Hematopoietic multipotent progenitor cell treated with erythropoietin and hydrocortisone succinate and interleukin-3 and kit ligand, for 17 days (in vitro differentiated cells): Measurements from ENCODE around the gene KRTAP5-6.

ENCODE experiments used
- DNase-seq: peaks from one replicate; pipeline ENCODE4 v3.0.0-alpha.2; 2015; ENCODE audit warnings: low spot score

KRTAP5-6 gene

DNA sequence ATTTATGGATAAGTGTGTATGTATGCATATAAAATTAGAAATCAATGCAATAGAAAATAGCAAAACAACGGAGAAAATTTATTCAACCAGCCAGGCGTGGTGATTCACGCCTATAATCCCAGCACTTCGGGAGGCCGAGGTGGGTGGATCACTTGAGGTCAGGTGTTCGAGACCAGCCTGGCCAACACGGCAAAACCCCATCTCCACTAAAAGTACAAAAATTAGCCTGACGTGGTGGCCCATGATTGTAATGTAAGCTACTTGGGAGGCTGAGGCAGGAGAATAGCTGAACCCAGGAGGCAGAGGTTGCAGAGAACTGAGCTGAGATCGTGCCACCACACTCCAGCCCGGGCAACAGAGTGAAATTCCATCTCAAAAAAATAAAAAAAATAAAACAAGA is 5.5 kb downstream of the KRTAP5-6 start:
- DNase-seq = no peak

DNA sequence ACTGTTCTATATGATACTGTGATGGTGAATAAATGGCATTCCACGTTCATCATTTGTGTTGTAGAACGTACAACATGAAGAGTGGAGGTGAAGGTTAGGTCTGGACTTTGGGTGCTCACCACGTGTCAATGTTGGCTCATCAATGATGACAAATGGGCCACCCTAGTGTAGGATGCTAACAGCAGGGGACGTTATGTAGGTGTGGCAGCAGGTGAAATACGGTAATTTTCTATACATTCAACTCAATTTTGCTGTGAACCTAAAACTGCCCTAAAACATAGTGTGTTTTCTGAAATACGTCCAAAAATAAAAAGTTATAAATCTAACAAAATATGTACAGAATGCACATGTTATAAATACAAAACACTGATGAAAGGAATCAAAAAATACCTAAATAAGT is 6.2 kb downstream of the KRTAP5-6 start:
- no peak for DNase-seq

DNA sequence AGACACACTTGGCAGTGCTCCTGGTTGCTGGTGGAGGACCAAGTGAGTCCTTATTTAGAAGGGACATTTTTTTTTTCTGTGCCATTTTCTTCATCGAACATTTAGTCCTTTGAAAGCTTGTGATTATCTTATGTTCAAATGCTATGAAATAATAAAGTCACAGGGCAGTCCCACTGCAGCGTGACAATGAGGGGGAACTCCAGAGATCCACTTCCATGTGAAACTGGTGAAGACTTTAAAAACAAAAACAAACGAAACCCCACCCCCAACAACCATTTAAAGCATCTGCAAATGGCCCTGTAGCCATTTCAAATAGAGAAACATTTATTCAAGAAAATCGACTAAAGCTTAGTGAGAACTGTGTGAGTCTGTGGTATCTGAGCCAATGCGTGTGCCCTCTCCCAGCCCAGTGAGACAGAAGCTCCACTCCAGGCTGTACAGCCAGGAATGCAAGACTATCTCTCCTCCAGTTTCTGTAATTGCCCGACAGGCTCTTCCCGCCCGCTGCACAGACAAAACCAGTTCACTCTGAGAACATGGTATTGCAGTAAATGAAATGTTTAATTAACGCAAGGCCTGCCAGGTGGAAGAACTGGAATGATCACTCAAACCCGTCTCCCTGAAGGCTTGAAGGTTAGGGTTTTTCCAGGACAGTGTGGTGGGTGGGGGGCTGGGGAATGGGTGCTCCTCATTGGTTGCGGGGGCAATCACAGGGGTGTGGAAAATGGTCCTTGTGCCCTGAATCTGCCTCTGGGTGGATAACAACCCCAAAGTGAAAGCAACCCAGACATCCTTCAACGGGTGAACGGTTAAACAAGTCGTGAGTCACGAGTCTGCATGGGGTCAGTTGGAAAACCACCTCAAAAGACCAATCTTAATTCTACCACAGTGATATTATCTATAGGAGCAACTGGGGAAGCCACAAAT is 8.4 kb downstream of the KRTAP5-6 start:
- no peak for DNase-seq

DNA sequence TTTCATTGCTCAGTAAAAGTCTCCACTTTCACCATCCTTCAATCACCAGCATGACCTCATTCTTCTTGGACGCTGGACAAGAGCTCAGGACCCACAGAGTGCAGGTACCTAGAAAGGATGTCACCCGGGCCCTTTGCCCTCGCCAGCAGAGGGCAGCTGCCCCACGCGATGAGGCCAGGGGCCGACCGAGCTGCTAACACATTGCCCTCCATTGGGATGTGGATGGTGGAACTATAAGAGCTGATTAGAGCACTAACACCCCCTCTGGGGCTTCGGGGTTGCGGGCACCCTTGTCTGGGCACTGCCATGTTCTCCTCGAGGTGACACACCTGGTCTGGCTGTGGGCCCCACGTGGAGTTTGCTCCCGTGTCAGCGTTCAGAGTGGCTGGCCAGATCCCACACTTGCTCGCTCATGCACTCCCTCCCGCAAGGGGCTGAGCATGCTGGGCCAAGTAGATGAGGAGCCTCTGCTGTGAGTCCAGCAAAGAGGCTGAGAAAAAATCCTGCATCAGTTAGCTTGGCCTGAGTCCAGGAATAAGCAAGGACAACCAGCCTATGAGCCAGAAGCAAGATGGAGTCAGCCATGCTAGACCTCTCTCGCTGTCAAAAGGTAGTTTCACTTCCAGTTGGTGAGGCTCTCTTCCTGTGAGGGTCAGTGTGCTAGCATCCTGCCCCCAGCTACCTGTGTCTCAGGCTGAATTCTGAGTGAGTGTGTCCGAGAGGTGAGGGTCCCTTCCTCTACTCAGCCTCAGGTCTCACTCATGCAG is 9.8 kb downstream of the KRTAP5-6 start:
- peak; percentile 37 for DNase-seq

DNA sequence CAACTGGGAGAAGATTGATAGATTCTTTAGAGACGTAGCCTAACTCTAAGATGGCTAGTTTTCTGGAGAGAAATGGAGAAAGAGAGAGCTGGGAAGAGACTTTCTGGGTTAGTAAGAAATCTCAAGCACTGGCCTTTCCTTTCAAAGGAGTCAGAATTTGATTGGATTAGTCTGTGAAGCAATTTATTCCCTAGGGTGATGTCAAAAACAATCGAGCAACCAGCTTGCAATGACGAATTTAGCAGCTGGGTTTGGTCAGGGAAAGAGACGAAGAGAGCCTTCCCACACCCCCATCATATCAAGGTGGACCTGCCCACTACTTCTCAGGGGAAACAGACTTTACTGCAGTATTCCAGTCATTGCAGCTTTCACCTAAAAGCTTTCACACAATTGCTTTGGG is 10.8 kb downstream of the KRTAP5-6 start:
- DNase-seq = no peak

DNA sequence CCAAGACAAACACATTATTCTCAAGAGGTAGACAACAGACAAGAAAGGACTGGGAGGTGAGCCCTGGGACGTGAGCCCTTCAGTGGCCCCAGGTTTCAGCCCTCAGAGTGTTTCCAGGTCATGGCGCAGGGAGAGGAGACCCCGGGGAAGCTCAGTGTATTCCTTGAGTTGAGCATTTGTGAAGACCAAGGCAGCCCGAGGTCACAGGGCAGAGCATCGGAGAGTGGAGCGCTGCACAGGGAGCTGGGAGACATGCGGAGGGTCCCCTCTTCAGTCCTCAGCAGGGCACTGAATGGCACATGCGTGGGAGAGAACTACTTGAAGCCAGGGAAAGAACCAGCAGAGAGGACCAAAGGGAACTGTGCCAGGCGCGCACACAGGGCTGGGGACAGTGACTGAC is 11.7 kb downstream of the KRTAP5-6 start:
- DNase-seq = no peak

DNA sequence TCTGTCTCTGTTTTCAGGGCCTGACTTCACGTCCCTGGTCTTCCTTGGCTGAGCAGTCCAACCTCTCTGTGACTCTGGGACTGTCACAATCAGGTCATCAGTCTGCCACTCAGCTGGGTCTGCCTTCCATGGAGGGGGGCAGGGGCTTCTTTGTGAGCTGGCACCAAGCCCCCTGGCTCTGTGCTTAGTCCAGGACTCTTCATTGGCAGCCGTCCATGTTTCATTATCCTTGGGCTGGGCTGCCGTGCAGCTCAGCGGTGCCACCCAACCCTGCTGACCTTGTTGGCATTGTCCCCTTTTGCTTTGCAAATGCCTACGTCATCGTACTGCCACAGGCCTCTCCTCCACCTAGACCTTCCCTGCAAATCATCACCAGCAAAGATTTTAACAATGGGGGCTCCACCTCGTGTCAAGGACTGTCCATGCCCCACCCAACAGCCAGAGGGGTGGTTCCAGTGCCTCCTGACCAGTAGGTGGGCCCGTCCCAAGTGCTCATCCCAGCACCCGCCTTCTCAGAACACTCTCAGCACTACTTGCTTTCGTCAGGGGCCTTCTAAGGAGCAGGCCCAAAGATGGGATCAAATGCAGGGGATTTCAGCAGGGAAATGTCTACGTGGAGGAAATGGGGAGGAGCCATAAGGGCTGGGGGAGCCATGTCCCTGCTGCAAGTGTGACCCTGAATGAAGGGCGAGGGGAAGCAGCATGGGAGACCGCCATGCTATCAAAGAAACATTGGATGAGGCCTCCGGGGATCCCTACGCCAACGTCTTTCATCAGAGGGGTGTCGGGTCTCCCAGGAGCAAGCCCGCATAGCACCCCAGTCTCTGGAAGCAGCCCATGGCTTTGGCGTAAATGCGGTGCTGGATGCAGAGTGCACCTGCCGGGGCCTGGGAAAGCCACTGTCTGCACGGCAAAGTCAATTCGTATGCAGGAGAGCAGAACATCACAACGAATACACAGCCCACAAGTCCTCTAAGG is 18.2 kb downstream of the KRTAP5-6 start:
- DNase-seq = no peak

DNA sequence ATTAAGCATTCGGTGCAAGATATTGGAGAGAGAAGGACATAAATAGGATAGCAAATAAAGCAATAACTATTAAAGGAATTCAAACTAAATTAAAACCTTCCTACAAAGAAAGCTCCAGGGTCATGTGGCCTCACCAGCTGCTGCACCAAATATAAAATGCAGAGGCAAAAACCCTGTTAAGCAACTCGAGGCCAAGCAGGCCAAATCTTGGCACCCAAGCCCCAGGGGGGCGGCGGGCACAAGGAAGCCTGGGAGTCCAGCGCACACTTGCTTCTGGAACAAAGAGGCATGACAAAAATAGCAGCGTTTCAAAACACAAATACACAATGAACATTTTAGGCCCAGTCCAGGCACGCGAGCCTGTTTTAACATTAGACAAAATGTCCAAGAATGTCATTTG is 20.8 kb downstream of the KRTAP5-6 start:
- DNase-seq = no peak

DNA sequence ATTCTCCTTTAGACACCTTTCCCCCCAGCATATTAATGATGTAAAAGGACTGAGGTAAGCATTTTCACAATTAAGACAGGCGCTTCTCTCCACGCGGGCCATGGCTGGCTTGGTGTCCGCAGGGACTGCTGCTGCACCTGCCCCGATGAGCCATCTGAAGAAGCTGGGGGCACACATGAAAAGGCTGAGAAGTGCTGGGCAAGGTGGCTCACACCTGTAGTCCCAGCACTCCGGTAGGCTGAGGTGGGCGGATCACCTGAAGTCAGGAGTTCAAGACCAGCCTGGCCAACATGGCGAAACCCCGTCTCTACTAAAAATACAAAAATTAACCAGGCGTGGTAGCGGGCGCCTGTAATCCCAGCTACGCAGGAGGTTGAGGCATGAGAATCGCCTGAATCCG is 21.3 kb downstream of the KRTAP5-6 start:
- DNase-seq = no peak

DNA sequence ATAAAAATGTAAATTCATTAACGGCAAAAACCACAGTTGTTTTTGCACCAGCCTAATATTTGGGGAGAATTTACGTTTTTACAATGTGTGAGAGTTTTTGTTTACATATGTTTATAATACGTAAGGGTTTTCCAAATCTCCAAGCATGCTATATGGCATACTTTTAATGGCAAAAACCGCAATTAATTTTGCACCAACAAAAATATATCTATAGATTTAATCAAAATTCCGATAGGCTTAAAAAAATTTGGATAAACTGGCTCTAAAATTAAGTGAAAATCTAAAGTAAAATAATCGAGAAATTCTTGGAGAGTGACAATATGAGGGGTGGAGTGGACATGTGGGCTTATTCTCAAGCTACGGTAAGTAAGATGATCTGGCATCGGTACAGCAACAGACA is 22.8 kb downstream of the KRTAP5-6 start:
- DNase-seq = no peak

DNA sequence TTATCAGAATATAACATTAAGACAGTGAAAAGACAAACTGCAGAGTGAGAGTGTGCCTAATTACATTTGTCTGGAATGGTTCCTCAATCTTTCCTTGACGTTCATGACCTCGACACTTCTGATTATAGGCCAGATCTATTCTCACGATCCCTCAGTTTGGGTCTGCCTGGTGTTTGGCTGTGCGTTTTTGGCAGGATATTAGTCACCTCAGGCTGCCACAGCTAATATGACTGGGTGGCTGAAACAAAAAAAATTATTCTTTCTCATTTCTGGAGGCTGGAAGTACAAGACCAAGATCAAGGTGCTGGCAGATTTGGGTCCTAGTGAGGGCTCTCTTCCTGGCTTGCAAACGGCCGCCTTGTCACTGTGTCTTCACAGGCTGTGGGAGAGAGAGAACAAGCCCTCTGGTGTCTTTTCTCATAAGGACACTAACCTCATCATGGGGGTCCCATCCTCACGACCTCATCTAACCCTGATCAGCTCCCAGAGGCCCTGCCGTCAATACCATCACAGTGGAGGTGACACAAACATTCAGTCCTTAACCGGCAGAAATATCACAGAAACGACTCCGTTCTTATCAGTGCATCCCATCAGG is 30.2 kb downstream of the KRTAP5-6 start:
- no peak for DNase-seq

DNA sequence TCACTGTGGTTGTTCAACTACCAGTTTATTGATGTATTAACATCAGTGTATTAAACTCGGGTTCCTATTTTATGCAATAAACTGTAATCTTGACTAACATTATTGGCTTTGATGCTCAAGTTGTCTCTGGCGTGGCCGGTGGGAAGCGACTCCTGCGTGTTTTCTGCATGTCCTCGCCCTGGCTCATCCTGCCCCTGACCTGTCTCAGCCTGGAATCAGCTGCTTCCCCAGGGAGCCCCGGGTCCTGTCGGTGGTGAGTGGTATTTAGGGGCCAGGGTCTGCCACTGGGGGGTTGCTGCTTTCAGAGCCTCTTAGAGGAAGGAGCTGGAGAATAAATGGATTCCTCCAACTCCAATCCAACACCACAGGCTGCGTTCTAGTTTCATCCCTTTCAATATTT is 30.9 kb downstream of the KRTAP5-6 start:
- no peak for DNase-seq

DNA sequence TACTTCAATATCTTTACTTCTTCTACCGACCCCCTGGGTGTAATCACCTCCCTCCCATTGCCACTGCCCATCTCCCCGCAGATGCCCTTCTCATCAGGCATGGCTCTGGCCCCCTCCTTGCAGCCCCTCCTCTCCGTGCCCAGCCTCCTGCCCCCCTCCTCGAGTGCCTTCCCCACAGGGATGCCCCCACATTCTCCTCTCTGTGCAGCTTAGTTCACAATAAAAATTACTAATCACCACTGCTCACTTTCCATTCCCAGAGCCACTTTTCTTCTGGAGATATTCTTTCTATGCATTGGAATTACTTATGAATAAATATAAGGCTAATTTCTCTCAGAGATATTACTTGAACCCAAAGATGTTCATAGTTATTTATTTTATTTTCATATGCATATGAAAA is 31.3 kb downstream of the KRTAP5-6 start:
- DNase-seq = no peak

DNA sequence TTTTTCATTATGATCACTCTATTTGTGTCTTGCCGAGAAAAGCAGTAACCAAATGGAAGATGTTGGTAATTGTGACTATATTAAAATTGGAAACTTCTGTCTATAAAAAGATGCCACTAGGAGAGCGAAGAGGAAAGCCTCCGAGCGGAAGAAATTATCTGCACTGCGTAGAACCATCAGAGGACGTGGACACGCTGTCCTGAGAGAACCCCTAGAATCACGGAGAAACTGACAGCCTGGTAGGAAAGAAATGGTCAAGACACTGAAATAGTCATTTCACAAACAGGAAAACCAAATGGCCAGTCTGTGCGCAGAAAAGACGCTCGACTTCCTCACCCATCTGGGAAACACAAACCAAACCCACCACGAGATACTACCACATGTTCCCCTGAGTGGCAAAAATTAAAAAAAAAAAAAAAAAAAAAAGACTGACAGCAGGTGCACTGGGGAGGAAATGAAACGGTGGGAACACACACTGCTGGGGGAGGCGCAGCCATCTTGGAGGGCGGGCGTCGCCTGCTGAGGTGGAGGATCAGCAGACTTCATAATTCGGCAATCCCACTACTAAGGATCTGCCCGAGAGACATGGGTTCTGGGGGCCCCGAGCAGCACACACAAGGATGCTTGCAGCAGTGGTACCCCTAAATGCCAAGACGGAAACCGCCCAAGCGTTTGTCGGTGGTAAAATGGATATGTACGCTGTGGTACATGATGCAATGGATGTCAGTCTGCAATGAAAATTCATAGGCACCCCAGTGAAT is 32.1 kb downstream of the KRTAP5-6 start:
- DNase-seq = no peak

DNA sequence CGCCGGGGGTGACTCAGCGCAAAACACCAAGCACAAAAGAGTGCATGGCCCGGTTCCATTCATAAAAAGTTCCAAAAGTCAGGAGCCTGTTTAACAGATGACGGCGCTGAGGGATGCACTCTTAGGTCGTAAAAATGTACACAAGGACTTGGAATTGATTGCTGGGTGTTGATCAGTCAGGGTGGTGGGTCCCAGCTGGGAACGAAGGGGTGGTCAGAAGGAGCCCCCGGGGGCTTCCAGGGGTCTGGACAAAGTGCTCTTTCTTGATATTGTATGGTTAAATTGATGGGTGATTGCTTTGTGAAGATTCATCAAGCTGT is 32.7 kb downstream of the KRTAP5-6 start:
- DNase-seq = no peak

DNA sequence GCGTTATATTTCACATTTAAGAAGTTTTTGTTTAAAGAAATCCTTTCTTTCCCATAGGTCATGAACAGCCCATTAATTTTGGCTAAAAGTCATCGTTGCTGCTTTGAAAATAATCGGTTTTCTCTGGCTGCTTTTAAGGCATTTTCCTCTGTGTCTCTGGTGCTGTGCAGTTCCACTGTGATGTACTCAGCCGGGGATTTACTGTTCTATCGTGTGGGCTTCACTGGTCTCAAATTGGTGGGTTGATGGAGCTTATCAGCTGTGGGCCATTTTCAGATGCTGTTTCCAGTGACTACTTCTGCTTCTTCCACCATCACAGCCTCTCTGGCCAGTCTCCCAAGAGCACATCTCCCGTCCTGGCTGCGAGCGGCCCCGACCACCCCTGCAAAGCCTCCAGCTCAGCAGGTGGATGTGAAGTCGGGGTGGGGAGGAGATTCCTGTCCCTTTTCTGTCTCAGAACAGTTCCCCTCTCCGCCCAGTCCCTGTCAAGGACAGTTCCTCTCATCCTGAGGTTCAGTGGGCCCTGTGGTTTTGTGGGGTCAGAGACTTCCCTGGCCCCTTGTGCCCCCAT is 33.1 kb downstream of the KRTAP5-6 start:
- no peak for DNase-seq

DNA sequence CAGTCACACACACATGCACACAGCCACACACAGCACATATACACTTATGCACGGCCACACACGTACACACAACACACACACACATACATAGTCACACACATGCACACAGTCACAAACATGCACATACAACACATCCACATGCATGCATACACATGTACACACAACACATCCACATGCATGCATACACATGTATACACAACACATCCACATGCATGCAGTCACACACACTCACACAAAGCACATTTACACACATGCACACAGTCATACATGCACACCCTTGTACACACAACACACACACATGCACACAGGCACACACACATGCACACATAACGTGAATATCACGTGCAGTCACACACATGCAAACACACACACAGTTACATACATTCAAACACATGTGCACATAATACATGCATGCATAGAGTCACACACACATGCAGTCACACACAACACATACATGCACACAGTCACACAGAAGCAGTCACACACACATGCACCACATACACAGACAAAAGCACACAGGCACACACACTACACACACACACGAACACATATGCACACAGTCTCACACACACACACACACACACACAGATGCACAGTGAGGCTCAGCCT is 34.6 kb downstream of the KRTAP5-6 start:
- no peak for DNase-seq

DNA sequence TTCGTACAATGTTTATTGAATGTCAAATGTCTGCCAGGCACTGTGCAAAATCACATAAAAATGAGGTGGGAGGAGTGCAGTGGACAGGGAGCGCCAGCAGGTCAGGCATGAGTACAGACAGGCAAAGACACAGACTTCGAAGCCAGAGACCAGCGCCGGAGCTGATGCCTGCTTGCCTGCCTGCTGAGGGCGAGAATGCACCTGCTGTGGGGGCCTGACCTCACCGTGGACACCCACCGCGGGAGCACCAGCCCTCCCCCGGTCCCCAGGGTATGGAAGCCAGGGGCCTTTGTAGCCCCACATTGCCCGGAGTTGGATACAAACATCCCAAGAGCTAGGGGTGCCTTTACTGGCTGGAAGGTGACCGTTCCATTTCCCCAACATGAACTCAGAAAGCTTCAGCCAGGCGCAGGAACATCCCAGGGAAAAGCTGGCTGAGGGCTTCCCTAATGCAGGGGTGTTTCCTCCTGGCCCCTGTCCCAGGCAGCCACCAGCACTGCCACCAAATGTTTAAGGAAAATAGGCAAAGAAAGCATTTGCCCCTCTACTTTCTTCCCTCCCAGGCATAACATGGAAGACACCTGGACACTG is 35.5 kb downstream of the KRTAP5-6 start:
- no peak for DNase-seq

DNA sequence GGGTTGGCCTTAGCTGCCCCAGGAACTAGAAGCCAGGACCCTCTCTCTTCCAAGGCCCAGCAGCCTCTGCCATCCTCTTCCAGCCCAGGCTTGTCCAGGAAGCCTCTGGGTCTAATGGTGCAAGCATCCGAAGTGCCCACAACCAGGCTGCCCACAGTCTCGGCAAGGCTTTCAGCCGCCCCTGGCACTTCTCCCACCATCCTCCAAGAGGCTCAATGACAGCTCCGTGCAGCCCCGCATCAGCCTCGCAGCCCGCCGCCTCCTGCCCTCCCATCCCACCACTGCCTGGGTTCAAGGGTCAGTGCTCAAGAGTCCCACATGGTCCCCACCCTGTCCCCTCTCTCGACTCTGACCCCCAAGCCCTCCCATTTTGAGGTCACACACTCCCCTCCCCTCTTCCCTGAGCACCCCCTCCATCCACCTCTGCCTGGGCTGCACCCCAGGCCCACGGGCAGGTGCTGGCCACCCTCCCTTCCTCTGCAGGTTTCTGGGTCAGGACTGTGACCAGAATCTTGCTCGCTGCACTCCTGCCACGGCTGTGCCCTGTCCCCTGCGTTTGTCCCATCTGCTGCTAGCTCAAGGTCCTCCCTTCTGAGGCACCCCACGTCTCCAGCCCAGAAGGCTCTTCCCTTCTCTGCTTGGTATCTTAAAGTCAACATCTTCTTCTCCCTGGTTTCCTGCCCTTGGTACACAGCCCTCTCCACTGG is 36.2 kb downstream of the KRTAP5-6 start:
- no peak for DNase-seq
